A549 treated with Hydrocortisone at 1 μM for 4 hours (cell line): ENCODE measurements around the gene HELT. TPM values are rescaled to one million over a fixed set of nuclear protein-coding genes. Genes with fewer than 3 reads are reported as not detected.

ENCODE experiments used
- total RNA-seq: library from RNA; stranded (reverse); fragments of 200-300 nt; extraction: Qiagen RNA extraction; gene quantifications from 5 replicates; pipeline ENCODE4 v1.2.3, GENCODE V29; 2022

HELT gene
- total RNA-seq = not detected in 5 replicates

GRCh38 chr4:185017964-185018772 is at the start of gene HELT:
HELT (plus strand) TSS chr4:185018490; CDS start chr4:185018929, 439 bp downstream.

Other genes with a start within 250 kb of the HELT start
- gene ACSL1, start 192.5 kb upstream of the HELT start, total RNA-seq = 36.4 to 49.5 TPM (median 40.3 TPM) in 5 replicates
- gene SLC25A4, start 124.8 kb downstream of the HELT start, total RNA-seq = 12.3 to 15.8 TPM (median 15.0 TPM) in 5 replicates
- 7.6 to 15.2 TPM (median 12.0 TPM) in 5 replicates for gene CFAP97, start 185.5 kb downstream of the HELT start, total RNA-seq
- 6.3 to 8.7 TPM (median 8.2 TPM) in 5 replicates for gene SNX25, start 191.1 kb downstream of the HELT start, total RNA-seq